ENCODE results near the gene CUX1. TPM values are rescaled to one million over a fixed set of nuclear protein-coding genes. Genes with fewer than 3 reads are reported as not detected.
A peak's percentile ranks its signal among the peaks of the same experiment; 100 is the strongest.

The CUX1 gene
- total RNA-seq, 1 donor from 2014 or later, result 40.5 TPM

- DNase-seq (ENCODE audit: low read depth) (no peak), FAIRE-seq (peak; percentile 81)
- no peak overlapping the region for H3K4me3 ChIP-seq (ENCODE audit: low read depth, low read length)
- TF ChIP-seq CTCF (IDR thresholded peaks at IDR 0.05; ENCODE audit: insufficient read depth, low read length, severe bottlenecking), result no peak
- H3K27me3 ChIP-seq (ENCODE audit: control insufficient read depth, insufficient read depth, low read length), result no peaks in the 10 kb centered on the region
- no peaks in the 10 kb centered on the region for H3K36me3 ChIP-seq (ENCODE audit: control insufficient read depth, insufficient read depth, low read length)
Observed at GRCh38 chr7:102089175-102090098, 272.0 kb downstream of the CUX1 start.

- no peak overlapping the region for H3K4me3 ChIP-seq (ENCODE audit: low read depth, low read length)
- no peaks in the 10 kb centered on the region for H3K36me3 ChIP-seq (ENCODE audit: control insufficient read depth, insufficient read depth, low read length)
- DNase-seq (ENCODE audit: low read depth), result no peak
- no peaks in the 10 kb centered on the region for H3K27me3 ChIP-seq (ENCODE audit: control insufficient read depth, insufficient read depth, low read length)
- FAIRE-seq, result no peak
- TF ChIP-seq CTCF (IDR thresholded peaks at IDR 0.05; ENCODE audit: insufficient read depth, low read length, severe bottlenecking), result no peak
Observed at GRCh38 chr7:102093599-102094315, 276.3 kb downstream of the CUX1 start.

GRCh38 chr7:102094316-102094650 lies 276.9 kb downstream of the CUX1 start:
- Histone ChIP-seq H3K36me3 (ENCODE audit: control insufficient read depth, insufficient read depth, low read length) (peaks cover 3% of the 10 kb centered on the region), H3K4me3 (ENCODE audit: low read depth, low read length) (no peak overlapping the region), H3K27me3 (ENCODE audit: control insufficient read depth, insufficient read depth, low read length) (no peaks in the 10 kb centered on the region)
- DNase-seq (ENCODE audit: low read depth) (no peak), FAIRE-seq (no peak)
- TF ChIP-seq CTCF (IDR thresholded peaks at IDR 0.05; ENCODE audit: insufficient read depth, low read length, severe bottlenecking), result no peak

- FAIRE-seq (no peak), DNase-seq (ENCODE audit: low read depth) (no peak)
- Histone ChIP-seq H3K36me3 (ENCODE audit: control insufficient read depth, insufficient read depth, low read length) (peaks cover 3% of the 10 kb centered on the region), H3K4me3 (ENCODE audit: low read depth, low read length) (no peak overlapping the region), H3K27me3 (ENCODE audit: control insufficient read depth, insufficient read depth, low read length) (no peaks in the 10 kb centered on the region)
- TF ChIP-seq CTCF (IDR thresholded peaks at IDR 0.05; ENCODE audit: insufficient read depth, low read length, severe bottlenecking), result no peak
Observed at GRCh38 chr7:102095321-102096011, 278.0 kb downstream of the CUX1 start.

GRCh38 chr7:102096012-102096332 lies 278.5 kb downstream of the CUX1 start:
- Histone ChIP-seq H3K4me3 (ENCODE audit: low read depth, low read length) (no peak overlapping the region), H3K36me3 (ENCODE audit: control insufficient read depth, insufficient read depth, low read length) (peaks cover 3% of the 10 kb centered on the region), H3K27me3 (ENCODE audit: control insufficient read depth, insufficient read depth, low read length) (no peaks in the 10 kb centered on the region)
- DNase-seq (ENCODE audit: low read depth), result no peak
- no peak for TF ChIP-seq CTCF (IDR thresholded peaks at IDR 0.05; ENCODE audit: insufficient read depth, low read length, severe bottlenecking)
- no peak for FAIRE-seq
